ENCODE results near the gene BID. TPM values are rescaled to one million over a fixed set of nuclear protein-coding genes. Genes with fewer than 3 reads are reported as not detected.
A peak's percentile ranks its signal among the peaks of the same experiment; 100 is the strongest.

BID gene
- total RNA-seq, 2 experiments from 2014 or later: 16.3 to 19.9 TPM

- Mint-ChIP-seq H3K4me1 (ENCODE audit: low read depth) (peaks cover 49% of the 10 kb centered on the region), H3K4me3 (no peak overlapping the region), H3K36me3 (ENCODE audit: low read depth) (no peaks in the 10 kb centered on the region), H3K27ac (no peak overlapping the region), H3K27me3 (no peaks in the 10 kb centered on the region), H3K9me3 (no peaks in the 10 kb centered on the region)
- no peak for ATAC-seq
- POLR2A ChIA-PET: interaction anchor here (1.2 kb wide), 1 partner anchor 15 kb away, joined by 3 read pairs; no protein-coding TSS in a partner anchor
- TF ChIP-seq CTCF (IDR thresholded peaks at IDR 0.05): no peak
- DNase-seq: no peak
- intact Hi-C loops (cut with micrococcal nuclease): loop anchor here (5.0 kb wide), 1 partner anchor 35 kb away; no protein-coding TSS in a partner anchor
- CTCF ChIA-PET: interaction anchor here (1.4 to 8.4 kb wide), 4 partner anchors 28 to 293 kb away, joined by 3 to 137 read pairs (median 24); no protein-coding TSS in a partner anchor
Measured at GRCh38 chr22:17782621-17783020, 8.4 kb upstream of the BID start.

- H3K9me3 Mint-ChIP-seq: no peaks in the 10 kb centered on the region
- no peak overlapping the region for H3K27ac Mint-ChIP-seq
- H3K27me3 Mint-ChIP-seq: no peaks in the 10 kb centered on the region
- ATAC-seq (no peak), DNase-seq (no peak)
- intact Hi-C loops (cut with micrococcal nuclease): loop anchor here (5.0 kb wide), 1 partner anchor 35 kb away; no protein-coding TSS in a partner anchor
- no peak overlapping the region for H3K4me3 Mint-ChIP-seq
- ChIA-PET CTCF (interaction anchor here (1.4 to 3.2 kb wide), 3 partner anchors 28 to 294 kb away, joined by 3 to 22 read pairs (median 5); no protein-coding TSS in a partner anchor), POLR2A (interaction anchor here (0.7 to 1.3 kb wide), 4 partner anchors 9 to 15 kb away, joined by 3 to 5 read pairs (median 4); no protein-coding TSS in a partner anchor)
- H3K36me3 Mint-ChIP-seq (ENCODE audit: low read depth): no peaks in the 10 kb centered on the region
- peaks cover 53% of the 10 kb centered on the region for H3K4me1 Mint-ChIP-seq (ENCODE audit: low read depth)
- no peak for TF ChIP-seq CTCF (IDR thresholded peaks at IDR 0.05)
Measured at GRCh38 chr22:17782158-17782557, 7.9 kb upstream of the BID start.

DNA sequence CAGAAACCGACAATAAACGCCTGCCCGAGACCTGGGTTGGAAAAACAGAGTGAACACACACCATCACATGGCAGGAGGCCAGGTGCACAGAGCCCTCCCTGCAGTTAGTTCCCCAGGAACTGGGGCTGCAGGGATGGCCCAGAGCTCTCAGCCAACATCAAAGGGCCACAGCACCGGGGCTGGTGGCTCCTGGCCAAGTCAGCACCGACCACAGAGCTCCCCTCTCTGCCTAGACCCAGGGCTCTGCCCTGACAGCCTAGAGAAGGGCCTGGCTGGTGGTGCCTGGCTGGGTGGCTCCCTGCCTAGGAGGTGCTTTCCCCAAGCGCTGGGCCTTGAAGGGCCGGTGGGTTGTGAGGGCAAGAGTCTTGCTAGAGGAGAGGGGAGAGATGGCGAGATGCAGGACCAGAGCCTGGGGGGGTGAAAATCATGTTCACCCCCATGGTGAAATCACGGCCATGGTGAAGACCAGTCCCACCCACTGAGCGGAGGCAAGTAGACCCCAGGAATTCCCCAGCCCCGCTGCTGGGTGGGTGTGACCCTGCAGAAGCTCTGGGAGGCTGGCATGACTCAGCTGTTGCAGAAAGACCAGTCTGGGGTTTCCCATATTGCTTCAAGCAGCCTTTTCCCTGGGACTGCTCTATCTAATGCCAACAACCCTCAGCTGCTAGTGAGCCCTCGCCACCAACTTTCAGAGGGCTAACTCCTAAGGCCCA, 7.2 kb upstream of the BID start:
- ChIA-PET POLR2A (interaction anchor here (0.7 to 1.7 kb wide), 7 partner anchors 8 to 40 kb away, joined by 3 to 11 read pairs (median 3); no protein-coding TSS in a partner anchor), CTCF (interaction anchor here (0.6 to 3.2 kb wide), 5 partner anchors 13 to 295 kb away, joined by 3 to 22 read pairs (median 4); no protein-coding TSS in a partner anchor)
- H3K9me3 Mint-ChIP-seq: no peaks in the 10 kb centered on the region
- intact Hi-C loops (cut with micrococcal nuclease): loop anchor here (5.0 kb wide), 1 partner anchor 34 kb away; no protein-coding TSS in a partner anchor
- H3K4me3 Mint-ChIP-seq: peak overlapping the region; percentile 1
- peaks cover 57% of the 10 kb centered on the region for H3K4me1 Mint-ChIP-seq (ENCODE audit: low read depth)
- no peaks in the 10 kb centered on the region for H3K36me3 Mint-ChIP-seq (ENCODE audit: low read depth)
- H3K27me3 Mint-ChIP-seq: no peaks in the 10 kb centered on the region
- ATAC-seq (peak; percentile 61), DNase-seq (peak; percentile 85)
- peak overlapping the region; percentile 47 for H3K27ac Mint-ChIP-seq
- TF ChIP-seq CTCF (IDR thresholded peaks at IDR 0.05): no peak

- intact Hi-C loops (cut with micrococcal nuclease): loop anchor here (5.0 kb wide), 1 partner anchor 34 kb away; no protein-coding TSS in a partner anchor
- peak overlapping the region; percentile 47 for H3K27ac Mint-ChIP-seq
- H3K4me1 Mint-ChIP-seq (ENCODE audit: low read depth): peaks cover 63% of the 10 kb centered on the region
- DNase-seq: no peak
- ChIA-PET POLR2A (interaction anchor here (1.0 to 1.9 kb wide), 5 partner anchors 9 to 297 kb away, joined by 3 to 11 read pairs (median 5); partner anchors contain the start of gene PEX26), CTCF (interaction anchor here (0.6 to 3.2 kb wide), 4 partner anchors 13 to 295 kb away, joined by 3 to 22 read pairs (median 4); no protein-coding TSS in a partner anchor)
- TF ChIP-seq CTCF (IDR thresholded peaks at IDR 0.05): no peak
- H3K27me3 Mint-ChIP-seq: no peaks in the 10 kb centered on the region
- no peaks in the 10 kb centered on the region for H3K36me3 Mint-ChIP-seq (ENCODE audit: low read depth)
- H3K9me3 Mint-ChIP-seq: no peaks in the 10 kb centered on the region
- H3K4me3 Mint-ChIP-seq: no peak overlapping the region
- no peak for ATAC-seq
Measured at GRCh38 chr22:17780741-17781318, 6.6 kb upstream of the BID start.
